ENCODE data around the gene WDR5B.

GRCh38 chr3:122406198-122406597 lies 9.7 kb downstream of the WDR5B start:
- TF ChIP-seq CTCF (IDR thresholded peaks at IDR 0.05; ENCODE audit: poor library complexity): no peak
- no peak for TF ChIP-seq EZH2 (IDR thresholded peaks at IDR 0.05; ENCODE audit: borderline replicate concordance)
- TF ChIP-seq EZH2phosphoT487 (IDR thresholded peaks at IDR 0.05; ENCODE audit: low read depth, severe bottlenecking, unreplicated experiment): no peak
